ENCODE results near the gene KRTAP4-8.

- TF ChIP-seq CTCF (IDR thresholded peaks at IDR 0.05) (no peak), EZH2 (IDR thresholded peaks at IDR 0.05; ENCODE audit: borderline replicate concordance, insufficient read depth, low read depth, low read length, poor library complexity, severe bottlenecking) (no peak)
Measured at GRCh38 chr17:41141361-41141760, 43.4 kb upstream of the KRTAP4-8 start.
